GM12878 (cell line): ENCODE measurements around the gene CXorf38.

Experiments used
- BACH1 ChIP-seq: fragments of 450-650 bp; IDR thresholded peaks from 2 replicates; pipeline ENCODE4 v1.6.1; 2017; ENCODE audit warnings: mild to moderate bottlenecking, borderline replicate concordance
- BMI1 ChIP-seq: fragments of 450-650 bp; IDR thresholded peaks from 2 replicates; pipeline ENCODE4 v1.6.1; 2016; ENCODE audit warnings: mild to moderate bottlenecking, moderate library complexity, borderline replicate concordance
- CEBPB ChIP-seq, 2 experiments: fragments of 150-350 bp in 1 of 2; IDR thresholded peaks; 2 replicates each; pipeline ENCODE4 v1.6.1; 2012 to 2014; ENCODE audit warnings: low read depth in 2 of 2, low read length in 2 of 2, borderline replicate concordance in 1 of 2, inconsistent platforms in 1 of 2
- CHD2 ChIP-seq: IDR thresholded peaks from 2 replicates; pipeline ENCODE4 v1.6.1; 2011; ENCODE audit warnings: low read depth, low read length, improper control_type of control experiment, borderline replicate concordance
- EP300 ChIP-seq, 2 experiments: fragments of 150-350 bp in 1 of 2; IDR thresholded peaks; 2 replicates each; pipeline ENCODE4 v1.6.1; 2011 to 2012; ENCODE audit warnings: low read depth in 2 of 2, low read length in 2 of 2, borderline replicate concordance in 1 of 2, improper control_type of control experiment in 1 of 2, inconsistent platforms in 1 of 2; ENCODE audit not compliant: control insufficient read depth in 1 of 2
- EZH2 ChIP-seq: IDR thresholded peaks from 2 replicates; pipeline ENCODE4 v1.6.1; 2012; ENCODE audit warnings: low read depth, mild to moderate bottlenecking, control low read depth, inconsistent platforms, low read length, borderline replicate concordance; ENCODE audit not compliant: control insufficient read depth
- GATAD2B ChIP-seq: fragments of 450-650 bp; conservative IDR thresholded peaks from 2 replicates; pipeline ENCODE4 v1.6.1; 2017; ENCODE audit warnings: low read depth, mild to moderate bottlenecking, moderate library complexity
- POLR2AphosphoS5 ChIP-seq: IDR thresholded peaks from 2 replicates; pipeline ENCODE4 v1.6.1; 2011; ENCODE audit warnings: mild to moderate bottlenecking, low read length, inconsistent platforms
- RFX5 ChIP-seq: IDR thresholded peaks from 2 replicates; pipeline ENCODE4 v1.6.1; 2011; ENCODE audit warnings: low read depth, low read length, improper control_type of control experiment
- STAT1 ChIP-seq: fragments of 450-650 bp; conservative IDR thresholded peaks from 2 replicates; pipeline ENCODE4 v1.6.1; 2014; ENCODE audit warnings: antibody characterized with exemption, mild to moderate bottlenecking
- TF ChIP-seq, protein P1 (sequence below), 3 experiments: IDR thresholded peaks in 2 of 3; conservative IDR thresholded peaks in 1 of 3; 2 replicates each; pipeline ENCODE4 v1.5.1; 2011; ENCODE audit warnings: low read depth in 3 of 3, low read length in 3 of 3, mild to moderate bottlenecking in 3 of 3, control low read depth in 2 of 3, moderate library complexity in 2 of 3, inconsistent platforms in 1 of 3, mixed read lengths in 1 of 3; ENCODE audit not compliant: control insufficient read depth in 2 of 3, insufficient read depth in 1 of 3; ENCODE audit errors: extremely low read depth in 1 of 3
- TF ChIP-seq, protein P2 (sequence below): IDR thresholded peaks from 2 replicates; pipeline ENCODE4 v1.6.1; 2012; ENCODE audit warnings: improper control_type of control experiment, low read depth, low read length; ENCODE audit not compliant: insufficient replicate concordance

DNA sequence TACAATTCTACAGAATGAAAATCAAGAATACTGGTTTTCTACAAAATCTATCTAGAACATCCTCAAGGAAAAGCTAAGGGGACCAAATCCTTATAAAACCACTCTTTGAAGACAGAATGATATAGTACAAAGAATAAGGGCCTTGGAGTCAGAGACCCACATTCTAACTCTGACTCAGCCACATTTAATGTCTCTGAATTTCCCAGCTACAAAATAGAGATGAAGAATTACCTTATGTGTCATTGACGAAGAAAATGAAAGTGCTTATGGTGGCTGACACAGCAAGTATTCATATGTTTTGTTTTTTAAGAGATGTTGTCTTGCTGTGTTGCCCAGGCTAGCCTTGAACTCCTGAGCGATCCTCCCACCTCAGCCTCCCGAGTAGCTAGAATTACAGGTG lies 35.9 kb upstream of the CXorf38 start:
- TF ChIP-seq EZH2 (no peak), CHD2 (no peak), GATAD2B (no peak), POLR2AphosphoS5 (no peak), BMI1 (no peak), EP300 (IDR thresholded peaks at IDR 0.05; ENCODE audit: borderline replicate concordance in 1 of 2, control insufficient read depth in 1 of 2, low read depth in 2 of 2, low read length in 2 of 2) (no peak), CEBPB (IDR thresholded peaks at IDR 0.05; ENCODE audit: borderline replicate concordance in 1 of 2, low read depth in 2 of 2, low read length in 2 of 2) (no peak), STAT1 (no peak), BACH1 (no peak), RFX5 (no peak)
- TF ChIP-seq, protein P1, sequence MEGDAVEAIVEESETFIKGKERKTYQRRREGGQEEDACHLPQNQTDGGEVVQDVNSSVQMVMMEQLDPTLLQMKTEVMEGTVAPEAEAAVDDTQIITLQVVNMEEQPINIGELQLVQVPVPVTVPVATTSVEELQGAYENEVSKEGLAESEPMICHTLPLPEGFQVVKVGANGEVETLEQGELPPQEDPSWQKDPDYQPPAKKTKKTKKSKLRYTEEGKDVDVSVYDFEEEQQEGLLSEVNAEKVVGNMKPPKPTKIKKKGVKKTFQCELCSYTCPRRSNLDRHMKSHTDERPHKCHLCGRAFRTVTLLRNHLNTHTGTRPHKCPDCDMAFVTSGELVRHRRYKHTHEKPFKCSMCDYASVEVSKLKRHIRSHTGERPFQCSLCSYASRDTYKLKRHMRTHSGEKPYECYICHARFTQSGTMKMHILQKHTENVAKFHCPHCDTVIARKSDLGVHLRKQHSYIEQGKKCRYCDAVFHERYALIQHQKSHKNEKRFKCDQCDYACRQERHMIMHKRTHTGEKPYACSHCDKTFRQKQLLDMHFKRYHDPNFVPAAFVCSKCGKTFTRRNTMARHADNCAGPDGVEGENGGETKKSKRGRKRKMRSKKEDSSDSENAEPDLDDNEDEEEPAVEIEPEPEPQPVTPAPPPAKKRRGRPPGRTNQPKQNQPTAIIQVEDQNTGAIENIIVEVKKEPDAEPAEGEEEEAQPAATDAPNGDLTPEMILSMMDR (IDR thresholded peaks at IDR 0.05 in 2 of 3, conservative IDR thresholded peaks at IDR 0.05 in 1 of 3; ENCODE audit: control insufficient read depth in 2 of 3, extremely low read depth in 1 of 3, insufficient read depth in 1 of 3, low read depth in 3 of 3, low read length in 3 of 3), result no peak
- TF ChIP-seq, protein P2, sequence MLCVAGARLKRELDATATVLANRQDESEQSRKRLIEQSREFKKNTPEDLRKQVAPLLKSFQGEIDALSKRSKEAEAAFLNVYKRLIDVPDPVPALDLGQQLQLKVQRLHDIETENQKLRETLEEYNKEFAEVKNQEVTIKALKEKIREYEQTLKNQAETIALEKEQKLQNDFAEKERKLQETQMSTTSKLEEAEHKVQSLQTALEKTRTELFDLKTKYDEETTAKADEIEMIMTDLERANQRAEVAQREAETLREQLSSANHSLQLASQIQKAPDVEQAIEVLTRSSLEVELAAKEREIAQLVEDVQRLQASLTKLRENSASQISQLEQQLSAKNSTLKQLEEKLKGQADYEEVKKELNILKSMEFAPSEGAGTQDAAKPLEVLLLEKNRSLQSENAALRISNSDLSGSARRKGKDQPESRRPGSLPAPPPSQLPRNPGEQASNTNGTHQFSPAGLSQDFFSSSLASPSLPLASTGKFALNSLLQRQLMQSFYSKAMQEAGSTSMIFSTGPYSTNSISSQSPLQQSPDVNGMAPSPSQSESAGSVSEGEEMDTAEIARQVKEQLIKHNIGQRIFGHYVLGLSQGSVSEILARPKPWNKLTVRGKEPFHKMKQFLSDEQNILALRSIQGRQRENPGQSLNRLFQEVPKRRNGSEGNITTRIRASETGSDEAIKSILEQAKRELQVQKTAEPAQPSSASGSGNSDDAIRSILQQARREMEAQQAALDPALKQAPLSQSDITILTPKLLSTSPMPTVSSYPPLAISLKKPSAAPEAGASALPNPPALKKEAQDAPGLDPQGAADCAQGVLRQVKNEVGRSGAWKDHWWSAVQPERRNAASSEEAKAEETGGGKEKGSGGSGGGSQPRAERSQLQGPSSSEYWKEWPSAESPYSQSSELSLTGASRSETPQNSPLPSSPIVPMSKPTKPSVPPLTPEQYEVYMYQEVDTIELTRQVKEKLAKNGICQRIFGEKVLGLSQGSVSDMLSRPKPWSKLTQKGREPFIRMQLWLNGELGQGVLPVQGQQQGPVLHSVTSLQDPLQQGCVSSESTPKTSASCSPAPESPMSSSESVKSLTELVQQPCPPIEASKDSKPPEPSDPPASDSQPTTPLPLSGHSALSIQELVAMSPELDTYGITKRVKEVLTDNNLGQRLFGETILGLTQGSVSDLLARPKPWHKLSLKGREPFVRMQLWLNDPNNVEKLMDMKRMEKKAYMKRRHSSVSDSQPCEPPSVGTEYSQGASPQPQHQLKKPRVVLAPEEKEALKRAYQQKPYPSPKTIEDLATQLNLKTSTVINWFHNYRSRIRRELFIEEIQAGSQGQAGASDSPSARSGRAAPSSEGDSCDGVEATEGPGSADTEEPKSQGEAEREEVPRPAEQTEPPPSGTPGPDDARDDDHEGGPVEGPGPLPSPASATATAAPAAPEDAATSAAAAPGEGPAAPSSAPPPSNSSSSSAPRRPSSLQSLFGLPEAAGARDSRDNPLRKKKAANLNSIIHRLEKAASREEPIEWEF, result no peak
